Measurements from ENCODE around the gene KIF22. TPM values are rescaled to one million over a fixed set of nuclear protein-coding genes. Genes with fewer than 3 reads are reported as not detected.

Gene KIF22
- total RNA-seq, 2 donors from 2014 or later = 11.4 to 15.2 TPM

GRCh38 chr16:29804020-29804419, 13.5 kb downstream of the KIF22 start:
- Histone ChIP-seq H3K4me3 (no peak overlapping the region), H3K4me1 (ENCODE audit: control insufficient read depth in 1 of 2, low read depth in 2 of 2) (peaks cover 15 to 30% of the 10 kb centered on the region in 2 donors), H3K36me3 (peaks cover 19% of the 10 kb centered on the region), H3K27me3 (replicated peaks; ENCODE audit: insufficient read depth) (no peaks in the 10 kb centered on the region), H3K27ac (peak overlapping the region; percentile 22 to 95), H3K9me3 (no peaks in the 10 kb centered on the region)
- no peak for ATAC-seq (ENCODE audit: insufficient number of reproducible peaks, low FRiP score, low read depth)
- no peak for DNase-seq (ENCODE audit: low spot score)
- no peak for TF ChIP-seq CTCF (IDR thresholded peaks at IDR 0.05)

- Histone ChIP-seq H3K27ac (peak overlapping the region; percentile 93 to 95), H3K36me3 (peaks cover 14% of the 10 kb centered on the region), H3K4me1 (ENCODE audit: control insufficient read depth in 1 of 2, low read depth in 2 of 2) (peaks cover 21 to 37% of the 10 kb centered on the region in 2 donors), H3K9me3 (no peaks in the 10 kb centered on the region), H3K27me3 (replicated peaks; ENCODE audit: insufficient read depth) (no peaks in the 10 kb centered on the region), H3K4me3 (peak overlapping the region; percentile 89)
- no peak for TF ChIP-seq CTCF (IDR thresholded peaks at IDR 0.05)
- DNase-seq (ENCODE audit: low spot score) = no peak
- no peak for ATAC-seq (ENCODE audit: insufficient number of reproducible peaks, low FRiP score, low read depth)
Measured at GRCh38 chr16:29804455-29805231, 14.1 kb downstream of the KIF22 start.

- H3K36me3 ChIP-seq = peaks cover 9% of the 10 kb centered on the region
- peak; percentile 91 for DNase-seq (ENCODE audit: low spot score)
- no peak for TF ChIP-seq CTCF (IDR thresholded peaks at IDR 0.05)
Measured at GRCh38 chr16:29805232-29806098, 14.9 kb downstream of the KIF22 start.

GRCh38 chr16:29806099-29806579, 15.6 kb downstream of the KIF22 start, which contains the start of gene MAZ:
Gene MAZ, plus strand, starts transcription at chr16:29806529. Its CDS starts 173 bp downstream, at chr16:29806702.
- DNase-seq (ENCODE audit: low spot score) (no peak), ATAC-seq (ENCODE audit: insufficient number of reproducible peaks, low FRiP score, low read depth) (no peak)
- Histone ChIP-seq H3K9me3 (no peaks in the 10 kb centered on the region), H3K27me3 (replicated peaks; ENCODE audit: insufficient read depth) (no peaks in the 10 kb centered on the region), H3K36me3 (peaks cover 9% of the 10 kb centered on the region), H3K4me1 (ENCODE audit: control insufficient read depth in 1 of 2, low read depth in 2 of 2) (peaks cover 30 to 51% of the 10 kb centered on the region in 2 donors), H3K4me3 (peak within 1 kb of the TSS; percentile 89), H3K27ac (peak within 1 kb of the TSS; percentile 93 to 95)
- no peak for TF ChIP-seq CTCF (IDR thresholded peaks at IDR 0.05)

More at GRCh38 chr16:29805232-29806098, 14.9 kb downstream of the KIF22 start:
- Histone ChIP-seq H3K9me3 (no peaks in the 10 kb centered on the region), H3K4me1 (ENCODE audit: control insufficient read depth in 1 of 2, low read depth in 2 of 2) (peaks cover 25 to 45% of the 10 kb centered on the region in 2 donors), H3K27ac (peak overlapping the region; percentile 93 to 95), H3K4me3 (peak overlapping the region; percentile 89), H3K27me3 (replicated peaks; ENCODE audit: insufficient read depth) (no peaks in the 10 kb centered on the region)
- peak; percentile 72 for ATAC-seq (ENCODE audit: insufficient number of reproducible peaks, low FRiP score, low read depth)
